GM19324 (cell line): ENCODE results near the gene PLCB1.

Experiments
- ATAC-seq: cut with Tn5 transposase; IDR thresholded peaks from one replicate; pipeline ENCODE4 v1.9.1; 2021; ENCODE audit warnings: mild to moderate bottlenecking, moderate library complexity; ENCODE audit not compliant: unreplicated experiment, low FRiP score

The PLCB1 gene

DNA sequence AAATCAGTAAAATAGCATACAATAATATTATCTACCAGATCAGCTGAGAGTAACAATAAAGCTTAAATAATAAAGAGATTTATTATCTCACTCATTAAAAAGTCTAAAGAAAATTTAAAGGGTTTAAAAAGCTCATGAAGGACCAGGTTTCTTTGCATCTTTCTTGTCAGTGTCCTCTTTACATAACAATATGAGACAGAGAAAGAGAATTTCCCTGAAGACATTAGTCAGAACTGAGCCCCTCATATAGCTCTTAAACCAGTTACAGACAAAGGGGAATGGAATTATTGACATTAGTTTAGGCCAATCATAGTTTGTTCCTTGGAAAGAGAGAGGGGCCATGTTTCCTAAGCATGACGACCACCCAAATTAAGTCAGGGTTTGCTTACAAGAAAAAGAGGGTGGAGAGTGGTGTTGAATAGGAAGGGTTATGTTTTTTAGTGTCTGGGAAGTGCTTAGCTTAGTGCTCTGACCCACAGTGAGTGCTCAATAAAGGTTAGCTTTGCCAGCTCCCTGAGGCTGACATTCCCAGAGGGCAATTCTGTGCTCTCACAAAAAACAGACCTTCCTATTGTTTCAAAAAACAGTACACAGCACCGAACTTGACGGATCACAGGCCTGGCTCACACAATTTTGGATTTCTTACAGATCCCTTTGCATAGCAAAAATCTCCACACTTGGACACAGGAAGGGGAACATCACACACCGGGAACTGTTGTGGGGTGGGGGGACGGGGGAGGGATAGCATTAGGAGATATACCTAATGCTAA, 3.6 kb upstream of the PLCB1 start:
- no peak for ATAC-seq

GRCh38 chr20:8129211-8129976, 2.7 kb upstream of the PLCB1 start:
- no peak for ATAC-seq

- no peak for ATAC-seq
These were observed 1.1 kb upstream of the PLCB1 start for GRCh38 chr20:8130840-8131526.

GRCh38 chr20:8132484-8133309, 631 bp downstream of the PLCB1 start:
- peak; percentile 16 for ATAC-seq

GRCh38 chr20:8133310-8133768, 1.3 kb downstream of the PLCB1 start:
- no peak for ATAC-seq

GRCh38 chr20:8133851-8134451, 1.9 kb downstream of the PLCB1 start:
- ATAC-seq = no peak

GRCh38 chr20:8139899-8140298, 7.8 kb downstream of the PLCB1 start:
- no peak for ATAC-seq

- ATAC-seq = no peak
These were observed 11.4 kb downstream of the PLCB1 start for GRCh38 chr20:8143474-8143873.

DNA sequence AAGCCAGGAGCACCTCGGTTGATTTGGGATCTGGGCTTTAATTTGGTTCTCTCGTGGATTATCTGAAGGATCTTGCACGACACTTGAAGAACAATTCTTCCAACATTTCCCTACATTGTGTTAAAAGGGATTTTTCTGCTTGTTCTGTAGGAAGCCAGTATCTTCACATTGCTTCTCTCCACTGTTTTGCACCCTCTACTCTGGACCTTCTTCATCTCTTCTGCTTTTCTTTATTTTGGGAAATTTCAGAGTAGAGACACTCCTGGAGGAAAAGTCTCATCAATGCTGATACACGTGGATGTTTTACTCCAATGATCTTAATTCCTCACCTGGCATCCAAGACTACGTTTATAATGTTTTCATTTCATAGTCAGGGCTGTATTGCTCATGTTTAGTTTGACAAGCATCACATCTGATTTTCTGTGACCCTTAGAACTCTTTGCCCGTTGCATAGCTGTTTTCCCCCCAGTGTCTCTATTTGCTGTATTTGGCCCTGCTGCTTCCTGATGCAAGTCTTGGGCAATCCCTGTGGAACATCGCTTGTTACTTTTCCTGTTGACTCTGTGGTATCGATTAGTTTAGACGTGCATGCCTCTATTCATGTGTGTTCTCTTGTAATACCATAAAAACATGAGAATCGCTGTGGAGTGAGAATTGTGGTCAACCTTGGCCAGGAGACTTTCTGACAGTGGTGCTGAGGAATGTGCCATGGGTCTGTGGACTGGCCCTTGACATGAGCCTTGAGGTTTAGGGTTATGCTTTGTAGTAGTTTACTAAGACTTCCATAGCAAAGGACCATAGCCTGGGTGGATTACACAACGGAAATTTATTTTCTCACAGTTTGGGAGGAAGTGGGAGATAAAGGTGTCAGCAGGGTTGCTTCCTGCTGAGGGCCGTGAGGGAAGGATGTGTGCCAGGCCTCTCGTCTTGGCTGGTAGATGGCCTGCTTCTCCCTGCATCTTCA, 12.5 kb downstream of the PLCB1 start:
- ATAC-seq = no peak

DNA sequence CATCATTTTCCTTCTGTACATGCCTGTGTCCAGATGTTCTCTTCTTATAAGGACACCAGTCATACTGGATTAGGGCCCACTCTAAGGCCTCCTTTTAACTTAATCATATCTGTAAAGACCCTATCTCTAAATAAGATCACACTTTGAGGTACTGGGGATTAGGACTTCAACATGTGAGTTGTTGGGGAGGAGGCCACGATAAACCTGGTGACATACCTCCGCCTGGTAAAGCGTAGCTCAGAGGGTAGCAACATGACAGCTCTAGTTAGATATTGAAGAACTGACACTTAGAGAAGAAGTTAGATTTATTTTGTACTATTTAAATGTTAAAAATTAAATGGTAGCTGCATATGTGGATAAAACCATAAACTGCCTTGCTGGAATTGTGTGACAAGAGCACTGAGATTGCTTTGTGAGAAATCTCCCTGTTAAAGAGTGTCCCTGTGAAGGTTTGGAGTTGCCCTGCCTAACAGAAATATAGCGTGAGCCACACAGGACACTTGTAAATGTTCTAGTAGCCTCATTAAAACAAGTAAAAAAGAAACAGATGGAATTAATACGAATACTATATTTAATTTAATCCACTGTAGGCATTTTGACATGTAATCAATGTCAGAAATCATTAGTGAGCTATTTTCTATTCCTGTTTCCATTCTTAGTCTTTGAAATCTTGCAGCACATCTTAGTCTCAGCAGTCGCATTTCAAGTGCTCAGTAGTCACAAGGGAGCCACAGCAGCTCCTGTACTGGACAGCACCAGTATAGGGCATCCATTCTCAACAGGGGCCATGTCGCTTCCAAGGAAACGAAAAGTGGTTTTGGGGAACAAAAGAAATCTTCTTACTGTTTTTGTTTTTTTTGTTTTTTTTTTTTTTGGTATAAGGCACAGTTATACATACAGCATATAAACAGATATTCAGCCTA, 13.4 kb downstream of the PLCB1 start:
- ATAC-seq = no peak

DNA sequence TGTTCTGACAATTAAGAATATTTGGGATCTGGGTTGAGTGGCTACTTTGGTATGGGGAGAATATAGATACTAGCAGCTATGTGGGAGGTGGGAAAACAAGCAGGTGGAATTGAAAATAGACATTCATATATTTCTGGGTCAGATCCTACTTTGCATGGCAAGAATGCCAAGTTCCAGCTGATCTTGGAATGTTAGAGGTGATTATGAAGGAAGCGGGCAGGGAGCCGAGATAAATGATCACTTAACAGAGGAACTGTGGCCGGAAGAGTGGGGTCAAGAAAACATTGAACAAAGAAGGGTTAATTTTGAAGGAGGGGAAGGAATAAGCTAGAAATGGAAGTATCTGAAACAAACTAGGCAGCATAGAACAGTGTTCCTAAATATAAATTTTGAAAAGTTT, 15.4 kb downstream of the PLCB1 start:
- ATAC-seq = no peak

- ATAC-seq = no peak
These were observed 16.4 kb downstream of the PLCB1 start for GRCh38 chr20:8148501-8148900.

GRCh38 chr20:8150591-8150990, 18.5 kb downstream of the PLCB1 start:
- no peak for ATAC-seq

- ATAC-seq = no peak
These were observed 19.3 kb downstream of the PLCB1 start for GRCh38 chr20:8151372-8151771.

DNA sequence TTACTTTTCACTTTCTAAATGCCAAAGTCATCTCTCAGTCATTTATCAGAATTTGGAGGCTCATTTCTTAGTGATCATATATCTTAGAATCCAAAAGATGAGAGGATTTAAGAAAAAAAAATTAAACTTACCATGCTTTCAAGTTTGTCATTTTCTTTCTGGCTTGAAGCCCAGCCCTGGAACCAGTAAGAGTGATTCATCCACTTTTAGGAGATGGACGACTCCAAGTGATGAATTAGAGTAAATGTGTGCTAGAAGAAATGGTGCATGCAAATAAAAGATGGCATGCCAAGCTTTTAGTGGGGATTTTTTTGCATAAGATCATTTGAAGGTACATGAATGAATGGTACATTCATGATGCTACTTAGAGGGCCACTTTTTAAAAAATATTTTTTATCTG, 20.1 kb downstream of the PLCB1 start:
- ATAC-seq = no peak

GRCh38 chr20:8152847-8153246, 20.8 kb downstream of the PLCB1 start:
- ATAC-seq = no peak

DNA sequence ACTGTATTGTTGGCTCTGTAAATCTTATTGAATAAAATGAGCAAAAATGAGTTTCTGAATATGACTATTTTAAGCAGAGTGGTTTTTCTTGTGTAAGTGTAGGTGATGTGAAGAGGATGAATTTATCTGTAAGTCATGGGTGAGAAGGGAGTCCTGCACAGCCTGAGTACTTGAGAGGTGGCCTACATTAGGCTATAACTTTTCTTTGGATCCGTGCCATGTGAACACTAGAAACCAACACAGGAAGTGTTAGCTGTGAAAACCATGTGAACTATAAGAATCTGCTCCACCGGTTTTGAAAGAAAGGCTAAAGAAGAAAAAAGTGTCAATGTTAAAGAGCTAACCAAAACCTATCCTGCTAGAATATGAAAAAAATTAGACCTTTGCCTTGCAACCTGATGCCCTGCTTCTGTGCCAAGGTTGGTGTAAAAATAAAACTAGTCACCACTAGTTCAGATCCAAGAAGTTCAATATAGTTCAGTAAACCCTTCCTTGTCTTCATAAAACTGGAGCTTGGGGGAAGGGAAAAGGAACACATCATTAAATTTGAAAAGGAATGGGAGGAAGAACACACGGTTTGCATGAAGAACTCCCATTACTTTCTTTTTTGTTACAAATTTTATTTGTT, 21.3 kb downstream of the PLCB1 start:
- no peak for ATAC-seq
